Measurements from ENCODE around the gene APPBP2. TPM values are rescaled to one million over a fixed set of nuclear protein-coding genes. Genes with fewer than 3 reads are reported as not detected.

The APPBP2 gene
- total RNA-seq, 3 donors from 2014 or later: 26.6 to 41.9 (median 30.2) TPM

DNA sequence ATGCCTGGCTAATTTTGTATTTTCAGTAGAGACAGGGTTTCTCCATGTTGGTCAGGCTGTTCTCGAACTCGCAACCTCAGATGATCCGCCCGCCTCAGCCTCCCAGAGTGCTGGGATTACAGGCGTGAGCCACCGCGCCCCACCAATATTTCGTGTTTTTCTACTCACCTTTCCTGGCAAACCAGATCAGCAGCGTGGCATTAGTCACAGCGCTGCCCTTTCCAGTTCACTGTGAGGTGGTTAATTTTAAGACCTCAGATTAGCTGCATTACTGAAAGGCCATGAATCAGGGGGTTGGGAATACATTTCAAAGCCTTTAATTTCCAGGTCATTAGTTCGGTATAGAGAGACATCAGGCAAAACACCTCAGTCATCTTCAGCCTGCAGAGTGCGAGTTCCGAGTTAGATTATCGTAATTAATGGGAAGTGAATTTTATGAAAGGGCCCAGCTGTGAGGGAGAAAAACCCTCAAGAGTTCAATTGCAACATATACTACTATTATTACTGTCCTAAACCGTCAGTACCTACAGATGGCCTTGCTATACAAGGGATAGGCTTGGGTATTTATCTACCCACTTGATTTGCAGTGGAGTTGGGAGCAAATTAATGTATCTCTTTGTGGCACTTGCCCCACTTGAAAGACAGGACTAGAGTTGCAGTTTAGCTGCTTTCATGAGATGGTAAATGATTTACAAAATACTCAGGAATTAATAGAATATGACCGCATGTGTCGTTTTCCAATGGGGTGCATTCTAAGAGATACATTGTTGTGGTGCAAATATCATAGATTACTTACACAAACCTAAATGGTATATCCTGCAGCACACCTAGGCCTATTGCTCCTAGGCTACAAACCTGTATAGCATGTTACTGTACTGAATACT is 132.0 kb downstream of the APPBP2 start:
- no peak overlapping the region for H3K4me3 ChIP-seq
- H3K27me3 ChIP-seq: no peaks in the 10 kb centered on the region
- no peaks in the 10 kb centered on the region for H3K36me3 ChIP-seq
- no peak for DNase-seq (ENCODE audit: low spot score in 2 of 2)
- intact Hi-C loops (cut with DNase I; ENCODE audit: low total_unique reads): no loop called here
- H3K27ac ChIP-seq: no peak overlapping the region
- TF ChIP-seq POLR2A (IDR thresholded peaks at IDR 0.05): no peak
- TF ChIP-seq, protein P1, sequence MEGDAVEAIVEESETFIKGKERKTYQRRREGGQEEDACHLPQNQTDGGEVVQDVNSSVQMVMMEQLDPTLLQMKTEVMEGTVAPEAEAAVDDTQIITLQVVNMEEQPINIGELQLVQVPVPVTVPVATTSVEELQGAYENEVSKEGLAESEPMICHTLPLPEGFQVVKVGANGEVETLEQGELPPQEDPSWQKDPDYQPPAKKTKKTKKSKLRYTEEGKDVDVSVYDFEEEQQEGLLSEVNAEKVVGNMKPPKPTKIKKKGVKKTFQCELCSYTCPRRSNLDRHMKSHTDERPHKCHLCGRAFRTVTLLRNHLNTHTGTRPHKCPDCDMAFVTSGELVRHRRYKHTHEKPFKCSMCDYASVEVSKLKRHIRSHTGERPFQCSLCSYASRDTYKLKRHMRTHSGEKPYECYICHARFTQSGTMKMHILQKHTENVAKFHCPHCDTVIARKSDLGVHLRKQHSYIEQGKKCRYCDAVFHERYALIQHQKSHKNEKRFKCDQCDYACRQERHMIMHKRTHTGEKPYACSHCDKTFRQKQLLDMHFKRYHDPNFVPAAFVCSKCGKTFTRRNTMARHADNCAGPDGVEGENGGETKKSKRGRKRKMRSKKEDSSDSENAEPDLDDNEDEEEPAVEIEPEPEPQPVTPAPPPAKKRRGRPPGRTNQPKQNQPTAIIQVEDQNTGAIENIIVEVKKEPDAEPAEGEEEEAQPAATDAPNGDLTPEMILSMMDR (IDR thresholded peaks at IDR 0.05): no peak
- TF ChIP-seq POLR2AphosphoS5 (IDR thresholded peaks at IDR 0.05): no peak
- H3K4me1 ChIP-seq: peaks cover 0 to 5% of the 10 kb centered on the region in 2 donors
- H3K9me3 ChIP-seq: no peaks in the 10 kb centered on the region

Other genes with a start within 250 kb of the APPBP2 start
- 10 to 100 TPM; 66.2 to 95.1 (median 69.1) TPM for gene USP32, start 134.1 kb downstream of the APPBP2 start, total RNA-seq
- gene CHCT1, start 103.8 kb downstream of the APPBP2 start, total RNA-seq: under 1 TPM in 1 of 3 donors, not detected in 2; 0.32 TPM
- gene PPM1D, start 74.0 kb upstream of the APPBP2 start, total RNA-seq: 10 to 100 TPM; 12.3 to 19.6 (median 14.7) TPM
- gene BCAS3, start 151.6 kb upstream of the APPBP2 start, total RNA-seq: 10 to 100 TPM; 30.8 to 47.9 (median 31.2) TPM

Data from breast epithelium (tissue), 4 donors.